H1 (cell line): ENCODE results near the gene SNX30. TPM values are rescaled to one million over a fixed set of nuclear protein-coding genes. Genes with fewer than 3 reads are reported as not detected.

Experiments
- CTCF ChIA-PET: fragments of 300-600 bp; sonication (Branson Sonifier 250); formaldehyde crosslinking; loops from one replicate; lab custom pipeline; 2021; ENCODE audit not compliant: partially characterized antibody; lab: Charles Lee
- POLR2A ChIA-PET: fragments of 300-600 bp; sonication (Branson Sonifier 250); formaldehyde crosslinking; loops from one replicate; lab custom pipeline; 2021; ENCODE audit warnings: inconsistent platforms; ENCODE audit not compliant: partially characterized antibody; lab: Charles Lee
- DNase-seq, 2 experiments: peaks; one replicate each; pipeline versions ENCODE4 v3.0.0 to v3.0.0-alpha.2; 2010 to 2022; ENCODE audit warnings: low spot score in 2 of 2, low read depth in 1 of 2, mixed read lengths in 1 of 2
- FAIRE-seq: peaks from 2 replicates; lab custom pipeline; 2011; peaks lifted over from hg19 to GRCh38; lab: Jason Lieb, UNC
- H2AFZ ChIP-seq: 2 replicates; pipeline ENCODE4 v1.8.1; 2012; ENCODE audit warnings: low read length, inconsistent platforms
- H2AK5ac ChIP-seq: 2 replicates; pipeline ENCODE4 v1.6.1; 2013; ENCODE audit warnings: low read depth, low read length
- H2BK120ac ChIP-seq: replicated peaks from 2 replicates; pipeline ENCODE3; 2013; ENCODE audit warnings: low read depth, low read length, inconsistent platforms
- H2BK12ac ChIP-seq: 2 replicates; pipeline ENCODE4 v1.6.1; 2013; ENCODE audit warnings: low read depth, low read length
- H2BK15ac ChIP-seq: 2 replicates; pipeline ENCODE4 v1.6.1; 2013; ENCODE audit warnings: low read length
- H2BK20ac ChIP-seq: 2 replicates; pipeline ENCODE4 v1.6.1; 2013; ENCODE audit warnings: low read length
- H2BK5ac ChIP-seq: 2 replicates; pipeline ENCODE4 v1.6.1; 2013; ENCODE audit warnings: low read depth, low read length
- H3K14ac ChIP-seq: 2 replicates; pipeline ENCODE4 v1.6.1; 2013; ENCODE audit warnings: inconsistent platforms; ENCODE audit not compliant: insufficient read length
- H3K18ac ChIP-seq: 2 replicates; pipeline ENCODE4 v1.6.1; 2013; ENCODE audit warnings: low read length; ENCODE audit errors: extremely low read depth
- H3K23ac ChIP-seq: 2 replicates; pipeline ENCODE4 v1.6.1; 2013; ENCODE audit warnings: inconsistent platforms; ENCODE audit not compliant: insufficient read length
- H3K23me2 ChIP-seq: 2 replicates; pipeline ENCODE4 v1.6.1; 2013; ENCODE audit warnings: low read depth, low read length
- H3K27ac ChIP-seq: 2 replicates; pipeline ENCODE4 v1.6.1; 2011; ENCODE audit warnings: low read depth, low read length, inconsistent platforms
- H3K27me3 ChIP-seq, 4 experiments: replicated peaks in 1 of 4; 1 replicate in 1 of 4; 2 replicates in 3 of 4; pipeline versions ENCODE4 v1.6.1 to v1.8.1; 2011 to 2013; ENCODE audit warnings: low read length in 3 of 4, mild to moderate bottlenecking in 3 of 4, inconsistent platforms in 2 of 4, mixed read lengths in 2 of 4, moderate library complexity in 1 of 4; ENCODE audit not compliant: control insufficient read depth in 3 of 4, insufficient read depth in 3 of 4; ENCODE audit errors: extremely low read depth in 1 of 4
- H3K36me3 ChIP-seq, 4 experiments: 2 replicates each; pipeline versions ENCODE4 v1.6.1 to v1.8.1; 2011 to 2013; ENCODE audit warnings: mild to moderate bottlenecking in 4 of 4, low read length in 3 of 4, moderate library complexity in 2 of 4, control low read depth in 1 of 4, inconsistent platforms in 1 of 4; ENCODE audit not compliant: insufficient read depth in 4 of 4, control insufficient read depth in 2 of 4
- H3K4ac ChIP-seq: replicated peaks from 2 replicates; pipeline ENCODE3; 2013; ENCODE audit warnings: low read length, low read depth, mixed read lengths, inconsistent platforms; ENCODE audit not compliant: insufficient read length
- H3K4me1 ChIP-seq, 4 experiments: replicated peaks in 1 of 4; 1 replicate in 1 of 4; 2 replicates in 3 of 4; pipeline versions ENCODE4 v1.6.1 to v1.8.1; 2011 to 2013; ENCODE audit warnings: low read length in 3 of 4, inconsistent platforms in 2 of 4, mixed read lengths in 1 of 4; ENCODE audit not compliant: insufficient read depth in 4 of 4, control insufficient read depth in 3 of 4
- H3K4me2 ChIP-seq, 2 experiments: 2 replicates each; pipeline versions ENCODE4 v1.6.1 to v1.8.1; 2011 to 2013; ENCODE audit warnings: low read depth in 2 of 2, low read length in 2 of 2, control low read depth in 1 of 2, inconsistent platforms in 1 of 2, mild to moderate bottlenecking in 1 of 2; ENCODE audit not compliant: insufficient read depth in 1 of 2
- H3K4me3 ChIP-seq, 4 experiments: fragments of 200-600, 300-600 bp in 1 of 4; sonication (generic), shearing (Covaris generic), sonication (Bioruptor Twin) in 1 of 4; 2 replicates each; pipeline versions ENCODE4 v1.5.1 to v1.8.1; 2011 to 2016; ENCODE audit warnings: low read length in 4 of 4, low read depth in 3 of 4, control low read depth in 2 of 4, inconsistent platforms in 2 of 4, mild to moderate bottlenecking in 2 of 4, mixed read lengths in 1 of 4, moderate library complexity in 1 of 4; ENCODE audit not compliant: insufficient read depth in 2 of 4; ENCODE audit errors: extremely low read depth in 1 of 4
- H3K56ac ChIP-seq: replicated peaks from 2 replicates; pipeline ENCODE3; 2013; ENCODE audit warnings: low read depth, mild to moderate bottlenecking, mixed read lengths, low read length, inconsistent platforms; ENCODE audit not compliant: insufficient read length
- H3K79me1 ChIP-seq: 2 replicates; pipeline ENCODE4 v1.6.1; 2013; ENCODE audit warnings: low read depth, low read length, control low read depth
- H3K79me2 ChIP-seq, 2 experiments: 2 replicates each; pipeline versions ENCODE4 v1.6.1 to v1.8.1; 2012 to 2013; ENCODE audit warnings: low read length in 2 of 2, mild to moderate bottlenecking in 2 of 2, inconsistent platforms in 1 of 2; ENCODE audit not compliant: insufficient read depth in 2 of 2, control insufficient read depth in 1 of 2
- H3K9ac ChIP-seq, 4 experiments: replicated peaks in 1 of 4; 1 replicate in 1 of 4; 2 replicates in 3 of 4; pipeline versions ENCODE4 v1.6.1 to v1.8.1; 2011 to 2013; ENCODE audit warnings: low read depth in 3 of 4, low read length in 3 of 4, control low read depth in 2 of 4, mild to moderate bottlenecking in 2 of 4, moderate library complexity in 2 of 4, inconsistent platforms in 1 of 4; ENCODE audit errors: extremely low read depth in 1 of 4
- H3K9me3 ChIP-seq, 2 experiments: 2 replicates each; pipeline versions ENCODE4 v1.6.1 to v1.8.1; 2012 to 2013; ENCODE audit warnings: mild to moderate bottlenecking in 2 of 2, moderate library complexity in 2 of 2, control low read depth in 1 of 2, inconsistent platforms in 1 of 2, low read depth in 1 of 2, low read length in 1 of 2, mixed read lengths in 1 of 2; ENCODE audit not compliant: insufficient read depth in 2 of 2
- H4K20me1 ChIP-seq, 2 experiments: replicated peaks in 1 of 2; 2 replicates each; pipeline versions ENCODE3 to v1.8.1; 2011 to 2013; ENCODE audit warnings: inconsistent platforms in 2 of 2, low read length in 2 of 2, mild to moderate bottlenecking in 1 of 2; ENCODE audit not compliant: insufficient read depth in 2 of 2, control insufficient read depth in 1 of 2
- H4K5ac ChIP-seq: 2 replicates; pipeline ENCODE4 v1.6.1; 2013; ENCODE audit warnings: low read length, low read depth, mixed read lengths, inconsistent platforms; ENCODE audit not compliant: insufficient read length
- H4K8ac ChIP-seq: 2 replicates; pipeline ENCODE4 v1.8.0; 2013; ENCODE audit warnings: mild to moderate bottlenecking, moderate library complexity, low read length, inconsistent platforms; ENCODE audit not compliant: insufficient read depth; ENCODE audit errors: extremely low read depth
- H4K91ac ChIP-seq: replicated peaks from 2 replicates; pipeline ENCODE3; 2013; ENCODE audit warnings: low read length, mixed read lengths, inconsistent platforms; ENCODE audit not compliant: insufficient read length
- ASH2L ChIP-seq: fragments of 200-600, 300-600 bp; sonication (generic); IDR thresholded peaks from one replicate; pipeline ENCODE4 v1.7.1; 2017; ENCODE audit warnings: low read length
- HDAC2 ChIP-seq, 2 experiments: fragments of 300-600 bp in 1 of 2; sonication (generic) in 1 of 2; IDR thresholded peaks; 2 replicates each; pipeline ENCODE4 v1.6.1; 2011 to 2012; ENCODE audit warnings: low read depth in 2 of 2, low read length in 2 of 2, mild to moderate bottlenecking in 2 of 2, moderate library complexity in 2 of 2, borderline replicate concordance in 1 of 2, inconsistent platforms in 1 of 2
- KDM1A ChIP-seq: fragments of 200-600, 300-600 bp; sonication (generic); IDR thresholded peaks from 2 replicates; pipeline ENCODE4 v1.7.1; 2016; ENCODE audit warnings: mild to moderate bottlenecking, low read length, borderline replicate concordance
- KDM4A ChIP-seq: IDR thresholded peaks from one replicate; pipeline ENCODE4 v1.7.1; 2012; ENCODE audit warnings: low read depth, mild to moderate bottlenecking, moderate library complexity, low read length, inconsistent platforms; ENCODE audit not compliant: severe bottlenecking
- PHF8 ChIP-seq: fragments of 200-600 bp; sonication (generic); conservative IDR thresholded peaks from 2 replicates; pipeline ENCODE4 v1.7.1; 2012; ENCODE audit warnings: low read depth, mild to moderate bottlenecking, inconsistent platforms, low read length, moderate library complexity
- TAF1 ChIP-seq: IDR thresholded peaks from 2 replicates; pipeline ENCODE4 v1.6.1; 2011; ENCODE audit warnings: mild to moderate bottlenecking, low read depth, low read length
- YY1 ChIP-seq: IDR thresholded peaks from 2 replicates; pipeline ENCODE4 v1.6.1; 2011; ENCODE audit warnings: low read depth, mild to moderate bottlenecking, low read length
- WGBS, 2 experiments: shearing (Covaris generic) in 1 of 2; methylation state at CpG; one replicate each; pipeline versions ENCODE4 v1.1.6 to v1.1.7; 2013 to 2015; ENCODE audit warnings: low lambda C conversion rate in 2 of 2, mixed read lengths in 2 of 2, inconsistent platforms in 1 of 2, low coverage in 1 of 2, missing lambda C conversion rate in 1 of 2; ENCODE audit not compliant: insufficient replicate concordance in 2 of 2, insufficient coverage in 1 of 2, insufficient read length in 1 of 2; ENCODE audit errors: extremely low coverage in 1 of 2, missing lambda C conversion rate in 1 of 2; 5-methylcytosine and 5-hydroxymethylcytosine counted together
- polyA plus RNA-seq, 7 experiments: library from polyadenylated mRNA; depleted of rRNA in 3 of 7; stranded (reverse) in 5 of 7; unstranded in 2 of 7; fragments of >200 nt in 5 of 7; fragments of 200-250 nt in 2 of 7; gene quantifications; 1 replicate in 5 of 7; 2 replicates in 1 of 7; 4 replicates in 1 of 7; pipeline versions ENCODE4 v1.2.1 to v1.2.3, GENCODE V29; 2011 to 2013; ENCODE audit warnings: missing spikeins in 2 of 7, mixed read lengths in 2 of 7
- total RNA-seq: library from RNA; stranded (reverse); fragmentation: NEBNext Ultra II Directional; extraction: Animal tissue kit (Norgen Biotek cat#: 25700); gene quantifications from 2 replicates; pipeline ENCODE4 v1.2.1, GENCODE V29; 2021
- TF ChIP-seq, protein P1 (sequence below): IDR thresholded peaks from 2 replicates; pipeline ENCODE4 v1.6.1; 2011; ENCODE audit warnings: low read depth, mild to moderate bottlenecking, low read length; ENCODE audit not compliant: insufficient read depth
- TF ChIP-seq, protein P2 (sequence below), 3 experiments: IDR thresholded peaks; 1 replicate in 2 of 3; 2 replicates in 1 of 3; pipeline versions ENCODE4 v1.5.1 to v1.6.1; 2011; ENCODE audit warnings: low read length in 3 of 3, mild to moderate bottlenecking in 3 of 3, inconsistent platforms in 2 of 3, low read depth in 1 of 3, moderate library complexity in 1 of 3; ENCODE audit not compliant: insufficient read depth in 1 of 3; ENCODE audit errors: control extremely low read depth in 1 of 3

Gene SNX30
- total and polyA plus RNA-seq, 2 of the 8 experiments (the other 6 are each of a cell fraction or from before 2014, with no cell fraction given): 4.0 to 12.2 TPM

DNA sequence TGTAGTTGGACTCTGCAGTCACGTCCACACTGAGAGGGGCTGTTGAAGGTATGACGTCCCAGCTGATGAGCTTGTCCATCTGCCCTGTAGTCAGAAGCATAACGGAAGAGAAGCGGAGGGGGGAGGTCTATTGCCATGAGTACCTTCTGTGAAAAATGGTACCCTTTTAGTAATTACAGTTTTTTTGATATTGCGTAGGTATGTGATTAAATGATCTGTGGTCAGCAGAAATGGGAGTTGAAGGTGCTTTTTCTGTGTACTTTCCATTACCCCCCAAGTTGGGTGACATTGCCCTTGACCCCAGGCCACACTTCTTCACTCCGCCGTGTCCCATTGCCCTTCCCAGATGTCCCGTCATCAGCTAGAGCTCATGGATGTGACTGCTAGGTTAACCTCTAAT lies 45.9 kb downstream of the SNX30 start:
- H4K91ac ChIP-seq: no peak overlapping the region
- H2BK5ac ChIP-seq: no peak overlapping the region; the same call in 1 of the 2 replicates
- FAIRE-seq: no peak
- H4K8ac ChIP-seq: peak overlapping the region; percentile 65
- H3K36me3 ChIP-seq: no peaks in the 10 kb centered on the region
- H3K23ac ChIP-seq: no peak overlapping the region
- no peak overlapping the region for H2BK120ac ChIP-seq
- no peaks in the 10 kb centered on the region for H3K79me2 ChIP-seq
- H2BK20ac ChIP-seq: no peak overlapping the region
- no peak overlapping the region for H2BK12ac ChIP-seq
- no peaks in the 10 kb centered on the region for H3K27me3 ChIP-seq
- H3K27ac ChIP-seq: no peak overlapping the region
- H3K9me3 ChIP-seq: no peaks in the 10 kb centered on the region; a peak in 1 of 4 replicates
- no peak overlapping the region for H3K14ac ChIP-seq
- no peak for DNase-seq
- no peak overlapping the region for H2BK15ac ChIP-seq
- ChIA-PET CTCF (interaction anchor here (0.6 kb wide), 1 partner anchor 74 kb away, joined by 3 read pairs; no protein-coding TSS in a partner anchor), POLR2A (interaction anchor here (0.6 to 1.5 kb wide), 2 partner anchors 11 to 13 kb away, joined by 4 read pairs; no protein-coding TSS in a partner anchor)
- 0 out of 2 replicates have a peak, but pooled peaks cover 1% of the 10 kb centered on the region for H3K23me2 ChIP-seq
- WGBS, 2 experiments: 86% methylated on average over 8 of the region's 8 CpGs; no CpG with 5 or more reads in 1 of the 2 experiments
- H3K4me1 ChIP-seq: no peaks in the 10 kb centered on the region
- H3K56ac ChIP-seq: no peak overlapping the region
- no peaks in the 10 kb centered on the region for H3K79me1 ChIP-seq
- H2AFZ ChIP-seq: no peak overlapping the region
- H4K20me1 ChIP-seq: peaks cover 1 to 3% of the 10 kb centered on the region in 2 experiments
- no peak overlapping the region for H3K4ac ChIP-seq
- H3K9ac ChIP-seq: no peak overlapping the region
- no peak overlapping the region for H4K5ac ChIP-seq
- H3K4me3 ChIP-seq: no peak overlapping the region
- 0 out of 2 replicates have a peak overlapping the region, but pooled peaks have one; percentile 65 for H2AK5ac ChIP-seq
- no peak overlapping the region for H3K18ac ChIP-seq
- TF ChIP-seq HDAC2 (IDR thresholded peaks at IDR 0.05; ENCODE audit: borderline replicate concordance in 1 of 2, low read depth in 2 of 2, low read length in 2 of 2) (no peak), ASH2L (no peak), TAF1 (no peak), KDM4A (no peak), YY1 (no peak), PHF8 (no peak), KDM1A (no peak)
- TF ChIP-seq, protein P1, sequence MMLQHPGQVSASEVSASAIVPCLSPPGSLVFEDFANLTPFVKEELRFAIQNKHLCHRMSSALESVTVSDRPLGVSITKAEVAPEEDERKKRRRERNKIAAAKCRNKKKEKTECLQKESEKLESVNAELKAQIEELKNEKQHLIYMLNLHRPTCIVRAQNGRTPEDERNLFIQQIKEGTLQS: no peak
- TF ChIP-seq, protein P2, sequence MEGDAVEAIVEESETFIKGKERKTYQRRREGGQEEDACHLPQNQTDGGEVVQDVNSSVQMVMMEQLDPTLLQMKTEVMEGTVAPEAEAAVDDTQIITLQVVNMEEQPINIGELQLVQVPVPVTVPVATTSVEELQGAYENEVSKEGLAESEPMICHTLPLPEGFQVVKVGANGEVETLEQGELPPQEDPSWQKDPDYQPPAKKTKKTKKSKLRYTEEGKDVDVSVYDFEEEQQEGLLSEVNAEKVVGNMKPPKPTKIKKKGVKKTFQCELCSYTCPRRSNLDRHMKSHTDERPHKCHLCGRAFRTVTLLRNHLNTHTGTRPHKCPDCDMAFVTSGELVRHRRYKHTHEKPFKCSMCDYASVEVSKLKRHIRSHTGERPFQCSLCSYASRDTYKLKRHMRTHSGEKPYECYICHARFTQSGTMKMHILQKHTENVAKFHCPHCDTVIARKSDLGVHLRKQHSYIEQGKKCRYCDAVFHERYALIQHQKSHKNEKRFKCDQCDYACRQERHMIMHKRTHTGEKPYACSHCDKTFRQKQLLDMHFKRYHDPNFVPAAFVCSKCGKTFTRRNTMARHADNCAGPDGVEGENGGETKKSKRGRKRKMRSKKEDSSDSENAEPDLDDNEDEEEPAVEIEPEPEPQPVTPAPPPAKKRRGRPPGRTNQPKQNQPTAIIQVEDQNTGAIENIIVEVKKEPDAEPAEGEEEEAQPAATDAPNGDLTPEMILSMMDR (IDR thresholded peaks at IDR 0.05; ENCODE audit: control extremely low read depth in 1 of 3, insufficient read depth in 1 of 3, low read depth in 1 of 3, low read length in 3 of 3): no peak
- H3K4me2 ChIP-seq: no peak overlapping the region
